Measurements from ENCODE around the gene GRHPR.

GRHPR gene

GRCh38 chr9:37438359-37438758 is 15.9 kb downstream of the GRHPR start:
- H3K27ac ChIP-seq (ENCODE audit: poor library complexity, severe bottlenecking), result no peak overlapping the region
- no peak overlapping the region for H3K4me3 ChIP-seq (ENCODE audit: severe bottlenecking)
- no peaks in the 10 kb centered on the region for H3K27me3 ChIP-seq (ENCODE audit: insufficient read depth, poor library complexity, severe bottlenecking)
- DNase-seq (ENCODE audit: low spot score), result no peak
- no peak for ATAC-seq (ENCODE audit: low read depth)
- no peak for TF ChIP-seq CTCF (IDR thresholded peaks at IDR 0.05; ENCODE audit: poor library complexity, severe bottlenecking)
- H3K9me3 ChIP-seq (ENCODE audit: severe bottlenecking), result no peaks in the 10 kb centered on the region
- peaks cover 84% of the 10 kb centered on the region for H3K36me3 ChIP-seq (ENCODE audit: low read depth)
- H3K4me1 ChIP-seq (ENCODE audit: insufficient read depth, poor library complexity, severe bottlenecking), result no peaks in the 10 kb centered on the region

GRCh38 chr9:37441776-37442370 is 19.4 kb downstream of the GRHPR start:
- Histone ChIP-seq H3K9me3 (ENCODE audit: severe bottlenecking) (no peaks in the 10 kb centered on the region), H3K36me3 (ENCODE audit: low read depth) (peaks cover 67% of the 10 kb centered on the region), H3K4me1 (ENCODE audit: insufficient read depth, poor library complexity, severe bottlenecking) (no peaks in the 10 kb centered on the region), H3K27ac (ENCODE audit: poor library complexity, severe bottlenecking) (no peak overlapping the region), H3K4me3 (ENCODE audit: severe bottlenecking) (no peak overlapping the region), H3K27me3 (ENCODE audit: insufficient read depth, poor library complexity, severe bottlenecking) (no peaks in the 10 kb centered on the region)
- TF ChIP-seq CTCF (IDR thresholded peaks at IDR 0.05; ENCODE audit: poor library complexity, severe bottlenecking), result no peak
- ATAC-seq (ENCODE audit: low read depth), result no peak
- DNase-seq (ENCODE audit: low spot score), result no peak

GRCh38 chr9:37442556-37442955 is 20.1 kb downstream of the GRHPR start:
- H3K27ac ChIP-seq (ENCODE audit: poor library complexity, severe bottlenecking), result no peak overlapping the region
- H3K36me3 ChIP-seq (ENCODE audit: low read depth), result peaks cover 60% of the 10 kb centered on the region
- no peaks in the 10 kb centered on the region for H3K27me3 ChIP-seq (ENCODE audit: insufficient read depth, poor library complexity, severe bottlenecking)
- H3K4me1 ChIP-seq (ENCODE audit: insufficient read depth, poor library complexity, severe bottlenecking), result no peaks in the 10 kb centered on the region
- ATAC-seq (ENCODE audit: low read depth) (no peak), DNase-seq (ENCODE audit: low spot score) (no peak)
- no peak for TF ChIP-seq CTCF (IDR thresholded peaks at IDR 0.05; ENCODE audit: poor library complexity, severe bottlenecking)
- no peak overlapping the region for H3K4me3 ChIP-seq (ENCODE audit: severe bottlenecking)
- H3K9me3 ChIP-seq (ENCODE audit: severe bottlenecking), result no peaks in the 10 kb centered on the region

- Histone ChIP-seq H3K36me3 (ENCODE audit: low read depth) (peaks cover 57% of the 10 kb centered on the region), H3K27ac (ENCODE audit: poor library complexity, severe bottlenecking) (no peak overlapping the region), H3K9me3 (ENCODE audit: severe bottlenecking) (no peaks in the 10 kb centered on the region), H3K4me3 (ENCODE audit: severe bottlenecking) (no peak overlapping the region), H3K27me3 (ENCODE audit: insufficient read depth, poor library complexity, severe bottlenecking) (no peaks in the 10 kb centered on the region), H3K4me1 (ENCODE audit: insufficient read depth, poor library complexity, severe bottlenecking) (no peaks in the 10 kb centered on the region)
- TF ChIP-seq CTCF (IDR thresholded peaks at IDR 0.05; ENCODE audit: poor library complexity, severe bottlenecking), result no peak
- ATAC-seq (ENCODE audit: low read depth) (no peak), DNase-seq (ENCODE audit: low spot score) (no peak)
Observed at GRCh38 chr9:37443566-37443965, 21.1 kb downstream of the GRHPR start.

GRCh38 chr9:37444890-37445289 is 22.4 kb downstream of the GRHPR start:
- ATAC-seq (ENCODE audit: low read depth), result no peak
- no peak overlapping the region for H3K27ac ChIP-seq (ENCODE audit: poor library complexity, severe bottlenecking)
- TF ChIP-seq CTCF (IDR thresholded peaks at IDR 0.05; ENCODE audit: poor library complexity, severe bottlenecking), result no peak
- H3K27me3 ChIP-seq (ENCODE audit: insufficient read depth, poor library complexity, severe bottlenecking), result no peaks in the 10 kb centered on the region
- no peaks in the 10 kb centered on the region for H3K9me3 ChIP-seq (ENCODE audit: severe bottlenecking)
- no peaks in the 10 kb centered on the region for H3K4me1 ChIP-seq (ENCODE audit: insufficient read depth, poor library complexity, severe bottlenecking)
- H3K36me3 ChIP-seq (ENCODE audit: low read depth), result peaks cover 55% of the 10 kb centered on the region
- no peak for DNase-seq (ENCODE audit: low spot score)
- no peak overlapping the region for H3K4me3 ChIP-seq (ENCODE audit: severe bottlenecking)

Data from RWPE2 (cell line).